ENCODE measurements around the gene ETNK1. TPM values are rescaled to one million over a fixed set of nuclear protein-coding genes. Genes with fewer than 3 reads are reported as not detected.

The ETNK1 gene
- polyA plus RNA-seq, 3 donors, result 13.7 to 17.3 (median 16.5) TPM

- H3K4me2 ChIP-seq (replicated peaks; ENCODE audit: extremely low read depth, low read length, poor library complexity, severe bottlenecking), result no peak overlapping the region
- DNase-seq, result no peak
- H3K4me3 Mint-ChIP-seq, result no peak overlapping the region
- H3K36me3 ChIP-seq (replicated peaks in 1 of 2; ENCODE audit: control insufficient read depth in 1 of 2, insufficient read depth in 2 of 2, low read length in 2 of 2), result no peaks in the 10 kb centered on the region
- no peak overlapping the region for H3K4me3 ChIP-seq (replicated peaks in 1 of 3; ENCODE audit: low read depth in 2 of 3, low read length in 3 of 3)
- H3K27me3 ChIP-seq (ENCODE audit: control insufficient read depth in 2 of 2, insufficient read depth in 2 of 2, low read length in 2 of 2), result no peaks in the 10 kb centered on the region
- peaks cover 0 to 4% of the 10 kb centered on the region in 2 donors for H3K9me3 ChIP-seq (replicated peaks in 1 of 2; ENCODE audit: control insufficient read depth in 1 of 2, insufficient read depth in 1 of 2, low read length in 2 of 2)
- intact Hi-C loops (cut with micrococcal nuclease), result no loop called here
- WGBS (ENCODE audit: insufficient coverage), result no CpG with 5 or more reads among the region's 4 CpGs
- H3K4me1 ChIP-seq (ENCODE audit: control insufficient read depth in 1 of 2, insufficient read depth in 2 of 2, low read length in 2 of 2), result no peaks in the 10 kb centered on the region
- no peak overlapping the region for H3K27ac Mint-ChIP-seq
- no peaks in the 10 kb centered on the region for H4K20me1 ChIP-seq (ENCODE audit: insufficient read depth, low read length)
- H3K27ac ChIP-seq (ENCODE audit: low read depth in 1 of 2, low read length in 2 of 2), result no peak overlapping the region
- no peak overlapping the region for H3K9ac ChIP-seq (ENCODE audit: insufficient read depth, low read length, poor library complexity, severe bottlenecking)
- H3K4me1 Mint-ChIP-seq, result no peaks in the 10 kb centered on the region
- TF ChIP-seq, protein P1, sequence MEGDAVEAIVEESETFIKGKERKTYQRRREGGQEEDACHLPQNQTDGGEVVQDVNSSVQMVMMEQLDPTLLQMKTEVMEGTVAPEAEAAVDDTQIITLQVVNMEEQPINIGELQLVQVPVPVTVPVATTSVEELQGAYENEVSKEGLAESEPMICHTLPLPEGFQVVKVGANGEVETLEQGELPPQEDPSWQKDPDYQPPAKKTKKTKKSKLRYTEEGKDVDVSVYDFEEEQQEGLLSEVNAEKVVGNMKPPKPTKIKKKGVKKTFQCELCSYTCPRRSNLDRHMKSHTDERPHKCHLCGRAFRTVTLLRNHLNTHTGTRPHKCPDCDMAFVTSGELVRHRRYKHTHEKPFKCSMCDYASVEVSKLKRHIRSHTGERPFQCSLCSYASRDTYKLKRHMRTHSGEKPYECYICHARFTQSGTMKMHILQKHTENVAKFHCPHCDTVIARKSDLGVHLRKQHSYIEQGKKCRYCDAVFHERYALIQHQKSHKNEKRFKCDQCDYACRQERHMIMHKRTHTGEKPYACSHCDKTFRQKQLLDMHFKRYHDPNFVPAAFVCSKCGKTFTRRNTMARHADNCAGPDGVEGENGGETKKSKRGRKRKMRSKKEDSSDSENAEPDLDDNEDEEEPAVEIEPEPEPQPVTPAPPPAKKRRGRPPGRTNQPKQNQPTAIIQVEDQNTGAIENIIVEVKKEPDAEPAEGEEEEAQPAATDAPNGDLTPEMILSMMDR (IDR thresholded peaks at IDR 0.05), result no peak
- H2AFZ ChIP-seq (ENCODE audit: insufficient read depth, low read depth, low read length, poor library complexity, severe bottlenecking), result no peak overlapping the region
- no peaks in the 10 kb centered on the region for H3K79me2 ChIP-seq (ENCODE audit: insufficient read depth, low read length)
- H3K9me3 Mint-ChIP-seq, result peaks cover 0 to 10% (median 3%) of the 10 kb centered on the region in 7 donors
- H3K36me3 Mint-ChIP-seq, result no peaks in the 10 kb centered on the region
- H3K27me3 Mint-ChIP-seq (ENCODE audit: low read depth in 3 of 3), result peaks cover 0 to 2% (median 1%) of the 10 kb centered on the region in 3 donors
These were observed 24.8 kb upstream of the ETNK1 start for GRCh38 chr12:22600181-22600580.

GRCh38 chr12:22609501-22609900 is 15.5 kb upstream of the ETNK1 start:
- Histone ChIP-seq H4K20me1 (ENCODE audit: insufficient read depth, low read length) (no peaks in the 10 kb centered on the region), H3K27ac (ENCODE audit: low read depth in 1 of 2, low read length in 2 of 2) (no peak overlapping the region), H3K79me2 (ENCODE audit: insufficient read depth, low read length) (no peaks in the 10 kb centered on the region), H2AFZ (ENCODE audit: insufficient read depth, low read depth, low read length, poor library complexity, severe bottlenecking) (no peak overlapping the region), H3K9me3 (replicated peaks in 1 of 2; ENCODE audit: control insufficient read depth in 1 of 2, insufficient read depth in 1 of 2, low read length in 2 of 2) (peaks cover 25 to 26% of the 10 kb centered on the region in 2 donors), H3K36me3 (replicated peaks in 1 of 2; ENCODE audit: control insufficient read depth in 1 of 2, insufficient read depth in 2 of 2, low read length in 2 of 2) (no peaks in the 10 kb centered on the region), H3K27me3 (ENCODE audit: control insufficient read depth in 2 of 2, insufficient read depth in 2 of 2, low read length in 2 of 2) (no peaks in the 10 kb centered on the region), H3K9ac (ENCODE audit: insufficient read depth, low read length, poor library complexity, severe bottlenecking) (no peak overlapping the region), H3K4me1 (ENCODE audit: control insufficient read depth in 1 of 2, insufficient read depth in 2 of 2, low read length in 2 of 2) (no peaks in the 10 kb centered on the region), H3K4me2 (replicated peaks; ENCODE audit: extremely low read depth, low read length, poor library complexity, severe bottlenecking) (no peak overlapping the region), H3K4me3 (replicated peaks in 1 of 3; ENCODE audit: low read depth in 2 of 3, low read length in 3 of 3) (no peak overlapping the region)
- H3K36me3 Mint-ChIP-seq, result no peaks in the 10 kb centered on the region
- TF ChIP-seq, protein P1 (IDR thresholded peaks at IDR 0.05), result no peak
- peaks cover 14 to 26% (median 24%) of the 10 kb centered on the region in 7 donors for H3K9me3 Mint-ChIP-seq
- H3K4me1 Mint-ChIP-seq, result no peaks in the 10 kb centered on the region
- H3K27ac Mint-ChIP-seq, result peak overlapping the region in 1 of 7 donors; percentile 37
- H3K27me3 Mint-ChIP-seq (ENCODE audit: low read depth in 3 of 3), result peaks cover 0 to 4% (median 1%) of the 10 kb centered on the region in 3 donors
- 80% methylated on average over 2 of the region's 4 CpGs for WGBS (ENCODE audit: insufficient coverage)
- no peak for DNase-seq
- intact Hi-C loops (cut with micrococcal nuclease), result loop anchor here in 1 of 2 donors (5.0 kb wide), 1 partner anchor 52 kb away; no protein-coding TSS in a partner anchor
- no peak overlapping the region for H3K4me3 Mint-ChIP-seq

Data from CD14-positive monocyte (primary cell).